OCI-LY7 (cell line): ENCODE results near the gene ATXN10. TPM values are rescaled to one million over a fixed set of nuclear protein-coding genes. Genes with fewer than 3 reads are reported as not detected.

Experiments used
- BruUV-seq: library from RNA; stranded (reverse); fragments of 400-500 nt; replicated peaks from 2 replicates; lab custom pipeline; 2021; lab: Mats Ljungman, UMichigan
- CTCF ChIA-PET: fragments of 300-600 bp; sonication (Branson Sonifier 250); formaldehyde crosslinking; loops from one replicate; lab custom pipeline; 2022; ENCODE audit warnings: antibody characterized with exemption; ENCODE audit not compliant: unreplicated experiment; lab: Charles Lee
- POLR2A ChIA-PET: fragments of 300-600 bp; sonication (Branson Sonifier 250); formaldehyde crosslinking; loops from one replicate; lab custom pipeline; 2022; ENCODE audit warnings: antibody characterized with exemption; lab: Charles Lee
- DNase-seq: peaks from one replicate; pipeline ENCODE4 v3.0.0-alpha.2; 2015; ENCODE audit warnings: low spot score
- H2AFZ ChIP-seq: fragments of 200-600 bp; sonication (generic), shearing (Covaris generic); 2 replicates; pipeline ENCODE4 v1.6.1; 2014; ENCODE audit warnings: mild to moderate bottlenecking, antibody characterized with exemption, low read length, moderate library complexity
- H3K27ac ChIP-seq: fragments of 200-600 bp; sonication (generic); 2 replicates; pipeline ENCODE4 v1.5.1; 2014; ENCODE audit warnings: mixed run types, low read depth, mild to moderate bottlenecking, moderate library complexity, low read length, inconsistent platforms; ENCODE audit not compliant: poor library complexity, severe bottlenecking
- H3K36me3 ChIP-seq: fragments of 200-600 bp; sonication (generic); 2 replicates; pipeline ENCODE4 v1.6.1; 2014; ENCODE audit warnings: mild to moderate bottlenecking, antibody characterized with exemption, low read length, moderate library complexity, mixed read lengths; ENCODE audit not compliant: insufficient read depth
- H3K4me1 ChIP-seq: fragments of 200-600 bp; sonication (generic); 2 replicates; pipeline ENCODE4 v1.5.1; 2014; ENCODE audit warnings: mild to moderate bottlenecking, low read length; ENCODE audit not compliant: insufficient read depth, poor library complexity, severe bottlenecking
- H3K4me2 ChIP-seq: fragments of 200-600 bp; sonication (generic); 2 replicates; pipeline ENCODE4 v1.6.1; 2014; ENCODE audit warnings: mild to moderate bottlenecking, low read length
- H3K4me3 ChIP-seq: fragments of 200-600 bp; sonication (generic); 2 replicates; pipeline ENCODE4 v1.5.1; 2014; ENCODE audit warnings: mild to moderate bottlenecking, low read depth, low read length; ENCODE audit not compliant: poor library complexity, severe bottlenecking
- H3K79me2 ChIP-seq: fragments of 200-600 bp; sonication (generic); 2 replicates; pipeline ENCODE4 v1.6.1; 2016; ENCODE audit warnings: low read depth, mild to moderate bottlenecking, low read length, moderate library complexity, mixed read lengths; ENCODE audit not compliant: insufficient read depth
- H3K9me2 ChIP-seq: fragments of 200-600 bp; sonication (generic); 2 replicates; pipeline ENCODE4 v1.6.1; 2016; ENCODE audit warnings: mild to moderate bottlenecking, low read length, mixed read lengths; ENCODE audit not compliant: insufficient read depth
- H3K9me3 ChIP-seq: fragments of 200-600 bp; sonication (generic); 2 replicates; pipeline ENCODE4 v1.6.1; 2014; ENCODE audit warnings: mild to moderate bottlenecking, mixed run types, low read length, mixed read lengths
- H4K20me1 ChIP-seq: fragments of 200-600 bp; sonication (generic); 2 replicates; pipeline ENCODE4 v1.6.1; 2014; ENCODE audit warnings: mild to moderate bottlenecking, antibody characterized with exemption, low read length, moderate library complexity, mixed read lengths; ENCODE audit not compliant: insufficient read depth
- EZH2phosphoT487 ChIP-seq: fragments of 200-600 bp; sonication (generic); IDR thresholded peaks from 2 replicates; pipeline ENCODE4 v1.6.1; 2018; ENCODE audit warnings: low read depth, borderline replicate concordance, mild to moderate bottlenecking, mixed run types, antibody characterized with exemption, low read length, moderate library complexity, mixed read lengths
- intact Hi-C: fragments of 100-400 bp; cut with micrococcal nuclease; formaldehyde crosslinking; loops from one replicate; pipeline ENCODE4 v1.10.0; 2022; ENCODE audit not compliant: unreplicated experiment
- total RNA-seq, 2 experiments: library from RNA; depleted of rRNA in 1 of 2; stranded (reverse); fragments of >200 nt in 1 of 2; shearing (Covaris generic) in 1 of 2; gene quantifications; 2 replicates each; pipeline ENCODE4 v1.2.3, GENCODE V29; 2014 to 2022
- TF ChIP-seq, protein P1 (sequence below): fragments of 200-600 bp; sonication (generic); conservative IDR thresholded peaks from 2 replicates; pipeline ENCODE4 v1.5.1; 2014; ENCODE audit warnings: mild to moderate bottlenecking, antibody characterized with exemption, low read length, moderate library complexity, mixed read lengths

ATXN10 gene
- total RNA-seq, 2 experiments from 2014 or later = 66.1 to 197 TPM

DNA sequence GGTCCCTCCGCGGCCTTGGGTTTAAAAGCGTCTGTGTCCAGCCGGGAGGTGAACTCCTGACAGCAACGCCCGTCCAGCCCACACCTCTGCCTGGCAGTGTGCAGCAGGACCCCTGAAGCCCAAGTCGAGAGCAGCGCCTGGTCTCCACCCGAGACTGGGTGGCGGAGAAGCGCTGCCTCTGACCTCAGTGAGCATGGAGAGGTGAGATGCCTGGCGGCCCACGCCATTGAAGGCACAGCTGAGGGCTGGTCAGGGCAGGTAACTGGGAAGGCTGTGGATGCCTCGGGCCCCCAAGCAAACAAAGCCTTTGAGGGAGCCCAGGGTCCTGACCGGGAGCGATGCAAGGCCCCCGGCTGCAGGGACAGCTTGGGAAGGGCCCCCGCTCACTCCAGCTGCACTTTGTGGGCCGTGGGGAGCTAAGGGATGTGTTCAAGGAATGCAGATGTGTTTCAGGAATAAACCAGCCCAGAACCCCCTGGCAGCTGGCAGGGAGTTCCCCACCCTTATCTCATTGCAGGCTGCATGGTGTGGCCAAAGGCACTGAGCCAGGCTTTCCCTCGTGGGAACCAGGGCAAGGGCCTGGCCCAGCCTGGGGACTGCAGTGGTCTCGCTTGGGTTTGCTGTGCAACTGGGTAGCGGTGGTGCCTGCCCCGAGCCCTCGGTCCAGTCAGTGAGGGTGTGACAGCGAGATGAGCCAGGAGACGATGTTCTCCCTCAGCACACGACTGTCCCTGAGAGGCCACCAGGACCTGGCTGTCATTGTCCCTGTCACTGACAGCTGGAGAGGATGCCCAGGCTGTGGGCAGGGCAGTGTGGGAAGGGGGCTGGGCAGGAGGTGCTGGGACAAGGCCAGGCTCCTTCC lies 212.8 kb downstream of the ATXN10 start:
- no peak overlapping the region for H3K4me2 ChIP-seq
- H3K79me2 ChIP-seq = no peaks in the 10 kb centered on the region
- H3K4me1 ChIP-seq = no peaks in the 10 kb centered on the region
- no TSS peak for BruUV-seq
- H3K9me2 ChIP-seq = no peaks in the 10 kb centered on the region
- ChIA-PET POLR2A (no interaction called here), CTCF (no interaction called here)
- intact Hi-C loops = no loop called here
- H2AFZ ChIP-seq = no peak overlapping the region
- no peak overlapping the region for H3K27ac ChIP-seq
- no peaks in the 10 kb centered on the region for H4K20me1 ChIP-seq
- no peak for TF ChIP-seq EZH2phosphoT487
- TF ChIP-seq, protein P1, sequence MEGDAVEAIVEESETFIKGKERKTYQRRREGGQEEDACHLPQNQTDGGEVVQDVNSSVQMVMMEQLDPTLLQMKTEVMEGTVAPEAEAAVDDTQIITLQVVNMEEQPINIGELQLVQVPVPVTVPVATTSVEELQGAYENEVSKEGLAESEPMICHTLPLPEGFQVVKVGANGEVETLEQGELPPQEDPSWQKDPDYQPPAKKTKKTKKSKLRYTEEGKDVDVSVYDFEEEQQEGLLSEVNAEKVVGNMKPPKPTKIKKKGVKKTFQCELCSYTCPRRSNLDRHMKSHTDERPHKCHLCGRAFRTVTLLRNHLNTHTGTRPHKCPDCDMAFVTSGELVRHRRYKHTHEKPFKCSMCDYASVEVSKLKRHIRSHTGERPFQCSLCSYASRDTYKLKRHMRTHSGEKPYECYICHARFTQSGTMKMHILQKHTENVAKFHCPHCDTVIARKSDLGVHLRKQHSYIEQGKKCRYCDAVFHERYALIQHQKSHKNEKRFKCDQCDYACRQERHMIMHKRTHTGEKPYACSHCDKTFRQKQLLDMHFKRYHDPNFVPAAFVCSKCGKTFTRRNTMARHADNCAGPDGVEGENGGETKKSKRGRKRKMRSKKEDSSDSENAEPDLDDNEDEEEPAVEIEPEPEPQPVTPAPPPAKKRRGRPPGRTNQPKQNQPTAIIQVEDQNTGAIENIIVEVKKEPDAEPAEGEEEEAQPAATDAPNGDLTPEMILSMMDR = no peak
- H3K4me3 ChIP-seq = no peak overlapping the region
- H3K9me3 ChIP-seq = no peaks in the 10 kb centered on the region
- DNase-seq = no peak
- H3K36me3 ChIP-seq = no peaks in the 10 kb centered on the region

DNA sequence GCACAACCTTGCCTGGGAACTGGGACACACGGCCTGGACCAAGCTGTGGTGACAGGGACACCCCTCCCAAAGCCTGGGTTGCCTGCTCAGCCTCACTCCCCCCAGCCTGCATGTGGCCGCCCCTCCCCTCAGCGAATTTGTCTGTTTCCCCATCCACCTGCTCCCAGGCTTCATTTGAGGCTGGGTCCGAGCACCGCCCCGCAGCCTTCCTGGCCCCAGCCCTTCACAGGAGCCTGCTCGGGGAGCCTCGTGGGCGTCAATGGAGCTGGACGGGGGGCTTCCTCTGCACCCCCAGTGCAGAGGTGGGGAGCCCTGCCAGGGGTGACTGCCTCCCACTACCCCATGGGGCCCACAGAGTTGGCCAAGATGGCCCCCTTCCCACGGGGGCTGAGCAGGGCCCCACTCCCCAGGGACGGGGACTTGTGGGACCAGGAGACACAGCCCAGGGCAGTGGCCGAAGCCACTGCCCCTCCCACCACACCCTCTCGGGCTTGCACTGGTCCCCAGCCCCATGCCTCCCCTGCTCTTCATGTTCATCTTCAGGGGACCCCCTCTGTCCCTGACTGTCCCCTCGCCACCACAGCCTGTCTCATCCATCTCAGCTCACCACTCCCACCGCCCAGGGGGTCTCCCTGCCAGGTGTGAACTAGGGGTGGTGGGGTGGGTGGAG lies 213.7 kb downstream of the ATXN10 start:
- CTCF ChIA-PET = no interaction called here
- no peak for DNase-seq
- H3K4me1 ChIP-seq = no peaks in the 10 kb centered on the region
- no peaks in the 10 kb centered on the region for H3K36me3 ChIP-seq
- no peaks in the 10 kb centered on the region for H3K9me3 ChIP-seq
- H2AFZ ChIP-seq = no peak overlapping the region
- H3K9me2 ChIP-seq = no peaks in the 10 kb centered on the region
- POLR2A ChIA-PET = no interaction called here
- H3K79me2 ChIP-seq = no peaks in the 10 kb centered on the region
- H4K20me1 ChIP-seq = no peaks in the 10 kb centered on the region
- intact Hi-C loops = no loop called here
- TF ChIP-seq, protein P1 = no peak
- TF ChIP-seq EZH2phosphoT487 = no peak
- no peak overlapping the region for H3K4me2 ChIP-seq
- BruUV-seq = no TSS peak
- no peak overlapping the region for H3K27ac ChIP-seq
- no peak overlapping the region for H3K4me3 ChIP-seq

DNA sequence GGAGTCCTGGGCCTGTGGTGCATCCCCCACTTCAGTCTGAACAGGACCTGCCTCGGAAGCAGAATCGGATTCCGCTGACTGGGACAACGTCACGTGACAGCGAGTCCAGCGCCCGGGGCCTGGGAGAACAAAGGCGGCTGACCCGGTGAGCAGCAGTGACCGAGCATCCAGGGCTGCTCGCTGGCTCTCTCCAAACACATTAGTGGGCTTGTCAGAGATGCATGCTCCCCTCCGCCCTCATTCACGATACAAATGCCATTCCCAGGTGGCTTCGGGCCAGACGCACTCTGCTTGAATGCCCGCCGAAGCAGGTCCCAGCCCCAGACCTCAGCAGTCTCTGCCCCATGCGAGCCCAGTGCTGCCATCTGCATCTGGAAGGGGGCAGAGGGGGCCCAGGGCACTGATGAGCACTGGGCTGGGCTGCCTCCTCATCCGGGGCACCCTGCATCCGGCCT lies 214.3 kb downstream of the ATXN10 start:
- no TSS peak for BruUV-seq
- no peaks in the 10 kb centered on the region for H3K9me2 ChIP-seq
- no peak overlapping the region for H3K4me2 ChIP-seq
- no peaks in the 10 kb centered on the region for H3K4me1 ChIP-seq
- H2AFZ ChIP-seq = no peak overlapping the region
- TF ChIP-seq, protein P1 = no peak
- TF ChIP-seq EZH2phosphoT487 = no peak
- CTCF ChIA-PET = no interaction called here
- H3K4me3 ChIP-seq = no peak overlapping the region
- H4K20me1 ChIP-seq = no peaks in the 10 kb centered on the region
- no peaks in the 10 kb centered on the region for H3K79me2 ChIP-seq
- POLR2A ChIA-PET = no interaction called here
- no peaks in the 10 kb centered on the region for H3K36me3 ChIP-seq
- intact Hi-C loops = no loop called here
- no peak for DNase-seq
- no peaks in the 10 kb centered on the region for H3K9me3 ChIP-seq
- no peak overlapping the region for H3K27ac ChIP-seq
